Measurements from ENCODE around the gene PPM1B.
"Not testable (repeated sequence)": the region's sequence is repeated elsewhere in the genome, so short reads cannot be mapped to it uniquely, and the experiment has no call there.

The PPM1B gene

DNA sequence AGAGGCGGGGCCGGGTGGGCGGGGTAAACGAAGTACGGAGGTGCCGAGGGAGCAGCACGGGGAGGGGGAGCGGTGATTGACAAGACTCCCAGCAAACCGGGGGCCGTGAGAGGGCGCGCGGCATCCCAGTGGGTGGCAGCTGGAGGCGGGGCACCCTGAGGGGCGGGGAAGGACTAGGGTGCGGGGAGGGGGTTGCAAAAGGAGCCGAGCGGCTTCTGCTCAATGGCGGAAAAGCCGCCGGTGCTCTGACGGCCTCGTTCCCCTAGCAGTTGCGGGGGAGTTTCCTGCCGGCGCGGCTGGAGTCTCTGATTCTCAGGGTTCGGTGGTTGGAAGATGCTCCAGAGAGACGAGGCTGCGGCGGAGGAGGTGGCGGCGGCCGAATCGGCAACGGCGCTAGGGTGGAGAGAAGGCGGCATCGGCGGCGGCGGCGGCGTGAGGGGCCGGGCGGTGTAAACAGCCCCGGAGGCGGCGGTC is at the start of gene PPM1B:
Gene PPM1B (plus strand): TSS at position 195 of the 474 bp plus-strand sequence. CDS start 32,325 bp downstream, outside the sequence.
- FAIRE-seq: peak; percentile 48
- DNase-seq (ENCODE audit: insufficient read length, low spot score): no peak
- peak; percentile 93 for TF ChIP-seq POLR2A (IDR thresholded peaks at IDR 0.05; ENCODE audit: low read depth, low read length)

DNA sequence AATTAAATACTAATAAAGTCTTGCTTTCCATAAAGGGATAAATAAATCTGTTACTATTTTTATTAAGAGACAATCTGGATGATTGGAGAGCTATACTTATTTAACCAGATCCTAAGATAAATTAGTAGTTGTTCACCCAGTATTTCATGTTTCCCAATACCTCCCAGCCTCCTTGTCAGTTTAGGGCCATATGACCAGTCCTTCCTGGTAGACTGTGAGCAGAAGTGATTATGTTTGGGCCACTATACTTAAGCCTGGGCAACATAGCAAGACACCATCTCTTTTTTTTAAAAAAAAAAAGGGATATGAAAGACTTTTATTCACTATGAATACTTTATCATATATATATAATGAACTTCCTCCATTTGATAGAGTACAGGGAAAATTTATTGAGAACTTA is 48.8 kb upstream of the PPM1B start:
- no peak for DNase-seq (ENCODE audit: insufficient read length, low spot score)
- FAIRE-seq: no peak

DNA sequence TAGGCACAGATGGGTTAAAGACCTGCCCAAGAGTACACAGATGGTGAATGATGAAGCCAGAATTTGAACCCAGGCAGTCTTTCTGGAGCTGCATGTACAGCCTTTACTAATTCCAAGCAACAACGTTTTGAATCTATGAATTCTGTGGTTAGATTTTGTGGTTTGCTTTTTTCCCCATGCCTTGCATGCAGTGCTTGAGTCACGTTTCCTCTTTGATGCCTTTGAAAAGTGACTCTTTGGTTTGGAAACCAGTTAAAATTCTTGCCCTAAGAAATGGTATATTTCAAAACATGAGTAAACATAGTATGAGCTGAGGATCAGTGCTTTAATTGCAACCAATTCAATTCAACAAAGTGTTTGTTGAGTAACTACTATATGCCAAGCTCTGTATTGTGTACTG is 48.2 kb upstream of the PPM1B start:
- FAIRE-seq: peak; percentile 97
- DNase-seq (ENCODE audit: insufficient read length, low spot score): peak; percentile 26
- TF ChIP-seq POLR2A (IDR thresholded peaks at IDR 0.05; ENCODE audit: low read depth, low read length): no peak

More for the DNA sequence above, 48.8 kb upstream of the PPM1B start:
- no peak for TF ChIP-seq POLR2A (IDR thresholded peaks at IDR 0.05; ENCODE audit: low read depth, low read length)

DNA sequence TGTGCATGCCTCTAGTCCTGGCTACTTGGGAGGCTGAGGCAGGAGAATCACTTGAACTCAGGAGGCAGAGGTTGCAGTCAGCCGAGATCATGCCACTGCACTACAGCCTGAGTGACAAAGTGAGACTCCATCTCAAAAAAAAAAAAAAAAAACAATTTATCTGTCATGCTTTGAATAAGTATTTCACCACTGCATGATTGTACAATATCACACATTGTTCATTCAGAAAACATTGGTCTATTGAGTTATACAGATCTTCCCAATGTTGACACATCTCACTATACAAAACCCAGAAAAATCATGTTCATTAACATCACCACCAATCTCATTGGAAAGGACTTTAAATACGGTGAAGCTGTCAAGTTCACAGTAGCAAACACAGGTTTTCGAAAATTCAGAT is 46.8 kb upstream of the PPM1B start:
- no peak for TF ChIP-seq POLR2A (IDR thresholded peaks at IDR 0.05; ENCODE audit: low read depth, low read length)
- no peak for FAIRE-seq
- no peak for DNase-seq (ENCODE audit: insufficient read length, low spot score)

DNA sequence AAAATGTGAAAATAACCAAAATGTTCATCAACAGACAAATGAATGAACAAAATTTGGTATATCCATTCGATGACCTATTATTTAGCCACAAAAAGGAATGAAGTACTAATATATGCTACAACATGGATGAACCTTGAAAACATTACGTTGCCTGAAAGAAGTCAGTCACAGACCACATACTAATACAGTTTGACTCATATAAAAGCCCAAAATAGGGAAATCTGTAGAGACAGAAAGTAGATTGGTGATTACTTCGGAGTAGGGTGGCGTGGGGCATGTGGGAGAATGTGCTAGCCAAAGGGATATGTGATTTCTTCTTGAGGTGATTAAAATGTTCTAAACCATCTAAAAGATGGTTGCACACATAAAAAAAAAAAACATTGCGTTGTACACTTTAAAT is 44.2 kb upstream of the PPM1B start:
- TF ChIP-seq POLR2A (IDR thresholded peaks at IDR 0.05; ENCODE audit: low read depth, low read length): no peak
- FAIRE-seq (no peak), DNase-seq (ENCODE audit: insufficient read length, low spot score) (no peak)

DNA sequence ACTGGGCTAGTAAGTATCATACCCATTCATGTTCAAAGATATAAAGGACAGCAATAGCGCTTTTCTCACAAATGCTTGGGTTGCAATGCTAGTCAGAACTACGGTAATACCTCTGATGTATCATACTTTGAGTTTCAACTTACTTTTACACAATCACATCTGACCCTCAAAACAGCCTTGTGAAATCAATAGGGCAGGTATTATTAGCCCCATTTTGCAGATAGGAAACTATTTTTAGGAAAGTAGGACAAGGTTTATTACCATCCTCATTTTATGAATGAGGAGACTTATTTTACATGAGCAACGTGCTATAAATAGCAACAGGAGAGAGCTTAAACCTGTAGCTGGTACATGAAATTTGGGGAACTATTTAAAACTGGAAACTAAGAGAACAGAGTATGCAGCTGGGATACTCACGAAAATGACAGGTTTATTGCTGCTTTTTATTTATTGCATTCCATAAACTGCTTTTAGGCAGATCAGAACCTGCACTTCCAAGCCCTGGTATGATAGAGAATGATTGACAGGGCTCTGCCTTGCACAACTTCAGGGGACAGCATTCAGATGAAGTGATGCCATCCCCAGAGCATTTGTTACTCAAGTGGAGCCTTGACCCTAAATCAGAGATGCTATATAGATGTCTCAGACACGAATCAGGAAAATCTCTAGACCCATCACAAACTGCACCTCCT is 42.4 kb upstream of the PPM1B start:
- DNase-seq (ENCODE audit: insufficient read length, low spot score) (no peak), FAIRE-seq (no peak)
- TF ChIP-seq POLR2A (IDR thresholded peaks at IDR 0.05; ENCODE audit: low read depth, low read length): no peak

DNA sequence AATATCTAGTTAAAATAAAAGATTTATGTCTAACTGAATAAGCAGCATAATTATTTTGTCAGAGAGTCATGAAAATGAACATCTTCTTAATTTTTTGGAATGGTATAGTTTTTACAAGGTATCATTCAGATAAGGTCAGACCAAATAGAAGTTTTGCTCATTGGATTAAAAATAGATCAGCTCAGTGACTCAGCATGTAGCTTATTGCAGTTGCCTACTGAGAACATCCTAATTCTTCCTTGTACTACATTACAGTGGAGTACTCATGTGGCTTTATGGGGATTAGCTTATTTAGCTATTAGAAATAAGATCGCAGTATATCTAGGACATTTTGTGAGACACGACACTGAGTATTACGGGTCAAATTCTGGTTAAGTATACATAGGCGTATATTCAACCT is 38.2 kb upstream of the PPM1B start:
- no peak for DNase-seq (ENCODE audit: insufficient read length, low spot score)
- FAIRE-seq: peak; percentile 15

DNA sequence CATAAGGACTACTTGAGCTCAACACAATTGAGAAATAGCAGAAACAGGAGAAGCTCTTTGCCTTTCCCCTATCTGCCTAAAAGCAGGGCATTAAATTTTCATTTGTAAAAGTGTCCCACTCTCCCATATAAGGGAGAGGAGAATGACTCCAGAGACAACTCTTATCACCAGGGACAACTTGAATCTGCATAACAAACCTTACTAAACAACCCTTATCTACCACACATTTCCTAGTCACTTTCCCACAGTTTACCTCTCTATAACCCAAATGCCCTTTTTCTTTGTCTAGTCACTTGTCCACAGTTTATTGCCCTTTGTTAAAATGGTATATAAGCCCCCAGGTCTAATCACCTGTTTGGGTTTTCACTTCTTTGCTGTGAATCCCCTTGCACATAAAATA is 37.5 kb upstream of the PPM1B start:
- TF ChIP-seq POLR2A (IDR thresholded peaks at IDR 0.05; ENCODE audit: low read depth, low read length): no peak
- no peak for DNase-seq (ENCODE audit: insufficient read length, low spot score)
- no peak for FAIRE-seq

More for the DNA sequence above, 38.2 kb upstream of the PPM1B start:
- TF ChIP-seq POLR2A (IDR thresholded peaks at IDR 0.05; ENCODE audit: low read depth, low read length): no peak

DNA sequence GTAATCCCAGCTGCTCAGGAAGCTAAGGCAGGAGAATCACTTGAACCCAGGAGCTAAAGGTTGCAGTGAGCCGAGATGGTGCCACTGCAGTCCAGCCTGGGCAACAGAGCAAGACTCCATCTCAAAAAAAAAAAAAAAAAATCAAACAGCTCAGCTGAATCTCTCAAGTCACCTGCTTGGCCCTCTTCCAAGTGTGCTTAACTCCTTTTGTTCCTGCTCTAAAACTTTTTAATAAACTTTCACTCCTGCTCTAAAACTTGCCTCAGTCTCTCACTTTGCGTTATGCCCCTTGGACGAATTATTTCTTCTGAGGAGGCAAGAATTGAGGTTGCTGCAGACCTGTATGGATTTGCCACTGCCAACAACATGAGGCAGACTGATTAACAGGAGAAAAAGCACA is 35.1 kb upstream of the PPM1B start:
- FAIRE-seq; DNase-seq (ENCODE audit: insufficient read length, low spot score): not testable (repeated sequence)

DNA sequence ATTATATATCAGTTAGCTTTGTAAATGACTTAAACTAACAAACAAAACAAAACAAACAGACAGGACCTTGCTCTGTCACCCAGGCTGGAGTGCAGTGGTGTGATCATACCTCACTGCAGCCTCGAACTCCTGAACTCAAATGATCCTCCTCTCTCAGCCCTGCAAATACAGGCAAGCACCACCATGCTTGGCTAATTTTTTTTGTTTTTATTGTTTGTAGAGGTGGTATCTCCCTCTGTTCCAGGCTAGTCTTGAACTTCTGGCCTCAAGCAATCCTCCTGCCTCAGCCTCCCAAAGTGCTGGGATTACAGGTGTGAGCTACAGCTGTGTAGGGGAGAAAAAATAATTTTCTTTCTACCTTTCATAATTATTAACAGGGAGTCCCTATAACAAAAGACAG is 33.8 kb upstream of the PPM1B start:
- DNase-seq (ENCODE audit: insufficient read length, low spot score) (no peak), FAIRE-seq (no peak)
- TF ChIP-seq POLR2A (IDR thresholded peaks at IDR 0.05; ENCODE audit: low read depth, low read length): no peak

DNA sequence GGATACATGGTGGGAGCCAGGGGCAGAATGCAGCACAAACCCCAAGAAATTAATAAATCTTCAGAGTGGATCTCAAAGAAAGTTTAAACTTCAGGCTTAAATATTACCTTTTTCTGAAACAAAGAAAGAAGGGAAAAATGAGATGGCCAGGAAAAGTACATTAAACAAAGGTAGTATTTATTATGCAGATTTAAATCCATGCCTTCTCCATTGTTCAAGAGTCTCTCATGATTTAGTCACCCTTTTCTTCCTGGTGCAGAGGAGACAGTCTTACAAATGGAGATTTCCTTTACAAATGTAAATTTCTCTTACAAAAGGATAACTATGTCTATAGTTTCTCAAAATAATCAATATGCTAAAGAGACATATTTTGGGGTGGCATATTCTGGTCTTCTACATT is 33.4 kb upstream of the PPM1B start:
- DNase-seq (ENCODE audit: insufficient read length, low spot score) (no peak), FAIRE-seq (no peak)
- TF ChIP-seq POLR2A (IDR thresholded peaks at IDR 0.05; ENCODE audit: low read depth, low read length): no peak

DNA sequence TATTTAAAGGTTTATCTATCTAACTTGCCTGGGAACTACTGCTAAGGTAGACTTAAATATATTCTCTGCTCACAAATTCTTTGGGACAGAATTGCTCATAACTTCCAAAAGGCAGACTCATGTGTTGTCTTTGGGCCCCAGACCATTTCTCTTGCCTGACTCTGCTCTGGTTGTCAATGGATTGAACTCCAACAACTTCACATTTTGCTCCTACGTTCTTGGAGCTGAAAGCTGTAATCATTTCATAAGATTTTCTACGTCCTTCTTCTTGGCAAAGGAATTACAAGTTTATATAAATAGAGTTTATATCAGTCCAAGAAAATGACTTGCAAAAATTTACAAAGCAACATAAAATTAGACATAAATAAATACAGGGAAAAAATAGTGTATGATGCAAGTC is 32.9 kb upstream of the PPM1B start:
- TF ChIP-seq POLR2A (IDR thresholded peaks at IDR 0.05; ENCODE audit: low read depth, low read length): no peak
- DNase-seq (ENCODE audit: insufficient read length, low spot score) (no peak), FAIRE-seq (no peak)

DNA sequence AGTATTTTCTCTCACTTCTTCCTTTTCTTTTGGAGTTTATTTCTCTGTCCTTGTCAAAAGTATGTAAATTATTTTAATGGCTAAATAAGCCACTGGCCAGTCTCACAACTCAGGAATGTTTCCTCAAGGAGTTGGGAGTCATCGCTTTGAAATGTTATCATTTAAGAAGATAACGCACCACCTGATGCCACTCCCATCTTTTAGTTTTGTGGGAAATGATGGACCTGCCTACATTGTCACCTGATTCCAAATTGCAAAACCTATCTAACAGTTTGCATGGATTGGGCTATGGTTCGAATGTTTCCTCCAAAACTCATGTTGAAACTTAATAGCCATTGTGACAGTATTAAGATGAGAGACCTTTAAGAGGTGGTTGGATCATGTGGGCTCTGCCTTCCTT is 32.4 kb upstream of the PPM1B start:
- peak; percentile 15 for FAIRE-seq
- TF ChIP-seq POLR2A (IDR thresholded peaks at IDR 0.05; ENCODE audit: low read depth, low read length): no peak
- DNase-seq (ENCODE audit: insufficient read length, low spot score): peak; percentile 18

DNA sequence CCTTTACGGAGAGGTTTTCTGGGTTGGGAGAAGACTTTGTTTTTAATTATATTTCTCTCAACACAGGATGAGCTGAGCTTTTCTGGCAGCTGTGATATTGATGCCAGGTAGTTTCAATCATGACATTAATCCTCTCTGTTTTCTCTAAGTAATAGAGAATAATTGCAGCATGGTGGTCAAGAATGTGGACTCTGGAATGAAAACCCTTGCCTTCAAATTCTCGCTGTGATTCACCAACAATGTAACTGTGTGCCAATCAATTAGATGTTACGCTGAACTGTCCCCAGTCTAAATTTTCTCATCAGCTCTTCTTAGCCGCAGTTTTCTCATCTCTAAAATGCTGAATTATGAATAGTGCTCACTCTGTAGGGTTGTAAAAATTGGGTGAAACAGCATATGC is 31.6 kb upstream of the PPM1B start:
- no peak for TF ChIP-seq POLR2A (IDR thresholded peaks at IDR 0.05; ENCODE audit: low read depth, low read length)

DNA sequence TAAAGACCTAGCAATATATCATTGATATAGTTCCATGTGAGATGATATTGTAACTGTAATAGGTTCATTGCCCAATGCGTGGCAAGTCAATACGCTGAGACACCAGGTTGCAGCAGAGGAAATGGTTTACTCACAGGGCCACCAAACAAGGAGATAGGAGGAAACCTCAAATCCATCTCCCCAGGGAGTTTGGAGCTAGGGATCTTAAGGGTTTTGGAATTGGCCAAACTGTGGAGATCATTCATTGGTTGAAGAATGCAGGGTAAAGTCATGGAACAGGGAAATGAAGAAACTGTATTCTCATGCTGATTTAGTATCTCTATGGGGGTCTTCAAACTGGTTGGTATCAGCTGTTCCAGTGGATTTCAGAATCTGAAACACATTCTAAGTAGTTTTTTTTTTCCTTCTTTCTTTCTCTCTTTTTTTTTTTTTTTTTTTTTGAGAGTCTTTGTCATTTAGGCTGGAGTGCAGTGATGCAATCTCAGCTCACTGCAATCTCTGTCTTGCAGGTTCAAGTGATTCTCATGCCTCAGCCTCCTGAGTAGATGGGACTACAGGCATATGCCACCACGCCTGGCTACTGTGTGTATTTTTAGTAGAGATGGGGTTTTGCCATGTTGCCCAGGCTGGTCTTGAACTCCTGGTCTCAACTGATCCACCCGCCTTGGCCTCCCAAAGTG is 30.7 kb upstream of the PPM1B start:
- no peak for TF ChIP-seq POLR2A (IDR thresholded peaks at IDR 0.05; ENCODE audit: low read depth, low read length)
- FAIRE-seq: no peak
- DNase-seq (ENCODE audit: insufficient read length, low spot score): no peak

More for the DNA sequence above, 31.6 kb upstream of the PPM1B start:
- no peak for FAIRE-seq
- no peak for DNase-seq (ENCODE audit: insufficient read length, low spot score)
